LNCAP (cell line): ENCODE measurements around the gene SYNPO.

Source experiments
- TF ChIP-seq, protein P1 (sequence below): fragments of 450-650 bp; IDR thresholded peaks from 2 replicates; pipeline ENCODE4 v1.5.1; 2017; ENCODE audit warnings: mild to moderate bottlenecking

The SYNPO gene

DNA sequence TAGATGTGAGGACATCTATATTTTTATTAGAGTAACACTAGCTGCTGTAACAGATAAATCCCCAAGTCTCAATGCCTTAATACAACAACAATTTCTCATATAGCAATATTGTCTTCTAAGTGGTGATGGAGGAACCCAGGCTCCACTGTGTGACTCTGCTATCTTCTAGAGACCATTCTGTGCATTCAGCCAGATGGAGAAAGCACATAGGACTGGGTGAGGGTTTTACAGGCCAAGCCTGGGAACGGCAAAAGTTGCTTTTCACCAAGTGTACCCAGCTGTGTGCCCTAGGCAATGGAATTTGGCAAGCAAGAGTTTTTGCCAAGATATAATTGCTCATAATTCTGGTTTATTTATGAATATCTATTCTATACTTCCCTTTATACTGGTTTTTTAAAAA, 48.7 kb downstream of the SYNPO start:
- TF ChIP-seq, protein P1, sequence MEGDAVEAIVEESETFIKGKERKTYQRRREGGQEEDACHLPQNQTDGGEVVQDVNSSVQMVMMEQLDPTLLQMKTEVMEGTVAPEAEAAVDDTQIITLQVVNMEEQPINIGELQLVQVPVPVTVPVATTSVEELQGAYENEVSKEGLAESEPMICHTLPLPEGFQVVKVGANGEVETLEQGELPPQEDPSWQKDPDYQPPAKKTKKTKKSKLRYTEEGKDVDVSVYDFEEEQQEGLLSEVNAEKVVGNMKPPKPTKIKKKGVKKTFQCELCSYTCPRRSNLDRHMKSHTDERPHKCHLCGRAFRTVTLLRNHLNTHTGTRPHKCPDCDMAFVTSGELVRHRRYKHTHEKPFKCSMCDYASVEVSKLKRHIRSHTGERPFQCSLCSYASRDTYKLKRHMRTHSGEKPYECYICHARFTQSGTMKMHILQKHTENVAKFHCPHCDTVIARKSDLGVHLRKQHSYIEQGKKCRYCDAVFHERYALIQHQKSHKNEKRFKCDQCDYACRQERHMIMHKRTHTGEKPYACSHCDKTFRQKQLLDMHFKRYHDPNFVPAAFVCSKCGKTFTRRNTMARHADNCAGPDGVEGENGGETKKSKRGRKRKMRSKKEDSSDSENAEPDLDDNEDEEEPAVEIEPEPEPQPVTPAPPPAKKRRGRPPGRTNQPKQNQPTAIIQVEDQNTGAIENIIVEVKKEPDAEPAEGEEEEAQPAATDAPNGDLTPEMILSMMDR: no peak

DNA sequence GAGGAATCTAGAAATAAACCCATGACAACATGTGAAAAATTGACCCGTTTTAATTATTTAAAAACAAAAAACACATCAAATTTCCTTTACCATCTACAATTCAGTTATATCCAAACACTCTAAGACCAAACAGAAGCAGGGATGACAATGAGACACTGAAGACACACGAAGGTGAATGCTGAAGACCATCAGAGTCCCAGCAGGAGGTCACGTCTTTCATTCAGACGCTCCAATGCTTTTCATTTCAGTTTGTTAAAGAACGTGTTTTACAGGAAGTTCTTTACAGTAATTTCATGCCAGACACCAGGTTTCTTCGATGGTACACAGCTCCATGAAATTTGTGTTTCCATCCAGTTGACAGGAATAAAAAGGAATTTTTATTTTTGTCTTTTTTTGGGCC, 50.3 kb downstream of the SYNPO start:
- TF ChIP-seq, protein P1: no peak

DNA sequence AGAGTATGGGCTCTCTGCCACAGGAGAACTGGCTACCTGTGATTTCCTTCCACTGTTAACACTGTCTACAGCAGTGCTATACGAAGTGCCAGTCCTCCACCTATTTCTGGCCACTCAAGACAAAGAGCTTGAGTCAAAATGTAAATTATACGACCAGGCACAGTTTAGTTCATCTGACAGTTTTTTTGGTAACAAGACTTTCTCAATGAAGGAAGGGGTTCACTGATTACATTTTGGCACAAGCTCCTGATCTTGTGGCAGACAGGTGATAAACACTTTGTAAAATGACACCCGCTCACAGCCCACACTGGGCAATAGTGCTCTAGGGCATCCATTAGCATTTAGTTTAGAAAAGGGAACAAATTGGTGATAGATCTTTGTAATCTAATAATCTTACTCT, 51.8 kb downstream of the SYNPO start:
- TF ChIP-seq, protein P1: no peak

DNA sequence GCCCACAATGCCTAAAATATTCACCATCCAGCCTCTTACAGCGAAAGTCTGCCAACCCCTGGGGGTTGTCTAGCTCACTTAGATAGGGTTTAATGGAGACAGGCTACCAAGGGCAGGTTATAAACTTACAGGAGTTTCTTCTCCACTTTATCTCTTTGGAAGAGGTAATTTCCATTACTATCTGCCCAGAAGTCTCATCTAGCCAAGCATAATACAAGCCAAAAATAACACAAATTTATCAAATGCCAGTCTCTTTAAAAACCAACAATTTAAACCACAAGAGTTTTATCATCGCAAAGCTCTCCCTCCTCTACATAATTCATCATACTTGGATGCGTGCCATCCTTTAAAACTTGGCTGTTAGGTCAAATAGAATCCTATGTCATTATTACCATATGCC, 54.2 kb downstream of the SYNPO start:
- TF ChIP-seq, protein P1: no peak

DNA sequence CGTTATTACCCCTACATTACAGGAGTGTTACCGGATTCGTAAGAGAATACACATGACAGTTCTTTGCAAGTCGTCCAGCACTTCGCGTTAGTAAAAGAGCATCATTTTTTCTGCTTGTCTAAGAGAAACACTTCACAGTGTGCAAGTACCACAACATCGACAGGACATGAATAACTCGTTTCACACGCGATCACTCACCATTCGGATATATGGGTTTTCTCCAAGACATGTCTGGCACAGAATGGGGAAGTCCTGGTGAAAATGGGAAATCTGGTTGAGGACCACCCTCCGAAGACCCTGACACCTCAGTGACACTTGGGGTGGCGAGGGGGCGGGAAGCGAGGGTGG, 59.8 kb downstream of the SYNPO start:
- TF ChIP-seq, protein P1: no peak

DNA sequence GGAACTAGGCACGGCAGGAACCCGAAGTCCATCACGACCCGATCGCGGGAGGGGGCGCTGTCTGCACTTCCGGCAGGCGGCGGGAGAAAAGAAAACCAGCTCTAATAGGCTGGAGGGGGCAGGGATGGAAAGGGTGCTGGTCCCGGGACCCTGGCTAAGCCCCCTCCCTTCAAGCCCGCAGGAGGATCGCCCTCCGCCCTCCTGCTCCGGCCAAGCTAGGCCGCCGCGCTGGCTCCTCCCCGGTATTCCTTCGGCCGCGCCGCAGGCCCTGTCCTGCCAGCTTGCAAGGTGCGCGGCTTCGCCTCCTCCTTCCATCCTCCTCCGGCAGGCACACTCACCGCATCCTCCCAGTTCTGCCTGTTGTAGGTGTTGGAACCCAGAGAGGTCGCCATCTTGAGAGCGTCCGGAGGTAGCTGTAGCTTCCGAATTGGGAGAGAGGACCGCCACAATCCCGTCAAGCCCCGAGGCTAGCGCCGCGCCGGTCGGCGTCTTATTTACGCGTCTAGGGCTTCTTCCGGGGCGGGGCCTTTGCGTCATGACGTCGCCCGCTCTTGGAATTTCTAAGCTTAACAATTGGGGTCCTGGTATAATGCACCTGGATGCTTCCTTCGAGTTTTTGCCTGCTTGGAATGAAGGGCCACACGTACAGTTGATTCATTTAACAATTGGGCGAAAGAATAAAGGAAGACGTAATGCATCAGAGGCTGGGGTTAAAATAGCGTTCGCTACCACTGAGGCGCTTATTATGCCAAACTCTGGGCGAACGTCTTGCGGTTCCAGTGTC, 60.3 kb downstream of the SYNPO start, which contains the start of gene RBM22:
RBM22 (minus strand) TSS at position 469 of the 784 bp plus-strand sequence; CDS start at position 392, 77 bp downstream.
- TF ChIP-seq, protein P1: peak; percentile 67

DNA sequence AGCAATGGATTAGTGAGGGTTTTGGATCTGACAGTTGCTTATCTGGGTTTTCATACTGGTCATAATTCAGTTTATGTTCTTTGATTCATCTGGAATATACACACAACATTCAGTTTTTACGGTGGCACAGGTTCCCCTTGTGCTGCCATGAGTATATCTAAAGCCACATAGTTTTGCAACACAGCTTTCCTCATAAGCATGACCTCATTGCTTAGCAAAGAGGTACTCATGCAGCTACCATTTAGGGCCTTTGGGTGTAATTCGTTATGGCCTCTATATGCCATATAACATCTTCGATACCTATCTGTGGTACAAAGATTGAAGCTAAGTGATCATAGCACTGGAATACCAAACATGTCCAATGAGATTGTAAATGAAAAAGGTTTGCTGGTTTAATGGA, 63.3 kb downstream of the SYNPO start:
- TF ChIP-seq, protein P1: no peak
